ENCODE measurements around the gene TNIP3.
"Not testable (repeated sequence)": the region's sequence is repeated elsewhere in the genome, so short reads cannot be mapped to it uniquely, and the experiment has no call there.

The TNIP3 gene

DNA sequence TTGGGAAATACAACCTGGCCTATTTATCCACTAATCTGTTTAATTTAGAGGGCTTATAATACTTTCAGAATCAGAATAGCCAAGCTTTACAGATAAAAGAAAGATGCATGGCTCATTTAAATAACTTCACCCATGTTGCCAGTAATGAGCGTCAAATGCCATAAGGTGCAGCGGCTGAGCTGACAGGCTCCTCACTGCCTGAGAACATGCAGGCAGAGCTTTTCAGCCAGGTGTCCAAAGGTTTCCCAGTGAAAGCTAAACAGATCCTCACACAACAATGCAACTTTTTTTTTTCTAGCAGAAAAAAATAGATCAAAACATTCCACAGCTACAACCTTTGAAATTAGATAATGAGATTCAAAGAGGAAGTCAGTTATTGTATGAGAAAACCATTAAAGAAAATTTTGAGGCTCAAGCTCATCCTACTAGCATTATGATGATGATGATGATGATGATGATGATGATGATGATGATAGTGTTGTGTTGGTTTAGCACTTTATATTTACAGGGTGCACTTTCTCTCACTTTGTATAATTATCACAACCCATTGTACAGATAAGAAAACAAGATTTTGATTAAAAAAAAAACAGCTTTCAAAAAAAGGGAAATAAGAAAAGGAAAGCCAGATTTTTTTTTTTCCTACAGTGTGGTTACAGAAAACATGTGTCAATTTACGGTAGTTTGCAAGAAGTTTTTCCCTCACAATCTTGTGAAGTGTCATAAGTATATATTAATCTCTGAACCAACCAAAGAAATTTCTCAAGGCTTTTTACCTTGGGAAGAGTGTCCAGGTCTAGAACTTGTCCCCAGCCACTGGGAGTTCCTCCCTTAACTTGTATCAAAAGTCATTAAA is 12.2 kb upstream of the TNIP3 start:
- no peak for DNase-seq

GRCh38 chr4:121171477-121171876 is 7.4 kb upstream of the TNIP3 start:
- DNase-seq = not testable (repeated sequence)

DNA sequence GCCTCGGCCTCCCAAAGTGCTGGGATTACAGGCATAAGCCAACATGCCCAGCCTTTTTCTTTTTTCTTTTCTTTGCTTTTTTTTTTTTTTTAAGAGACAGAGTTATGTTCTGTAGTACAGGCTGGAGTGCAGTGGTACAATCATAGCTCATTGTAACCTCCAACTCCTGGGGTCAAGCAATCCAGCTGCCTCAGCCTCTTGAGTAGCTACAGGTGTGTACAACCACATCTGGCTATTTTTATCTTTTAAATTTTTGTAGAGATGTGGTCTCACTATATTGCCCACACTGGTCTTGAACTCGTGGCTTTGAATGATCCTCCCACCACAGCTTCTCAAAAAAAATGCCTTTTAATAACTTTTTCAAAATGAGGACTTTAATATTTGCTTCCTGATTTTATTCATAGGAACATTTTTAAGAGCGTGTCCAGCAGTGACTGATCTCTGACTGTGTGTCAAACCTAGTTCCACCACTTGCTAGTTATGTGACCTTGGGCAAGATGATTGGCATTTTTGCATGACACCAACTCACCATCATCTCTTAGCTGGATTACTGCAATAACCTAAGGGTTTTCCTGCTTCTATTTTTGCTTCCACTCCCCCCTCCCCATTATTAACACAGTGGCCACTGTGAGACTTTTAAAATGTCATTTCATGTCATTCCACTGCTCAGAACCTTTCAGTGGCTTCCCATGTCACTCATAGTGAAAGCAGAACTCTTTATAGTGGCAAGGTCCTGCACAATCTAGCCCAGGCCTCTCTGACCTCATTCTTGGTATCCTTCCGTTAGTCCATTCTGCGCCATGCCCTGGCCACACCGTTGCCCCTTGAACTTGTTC is 4.5 kb upstream of the TNIP3 start:
- no peak for DNase-seq

- DNase-seq = no peak
Observed at GRCh38 chr4:121166976-121167375, 2.9 kb upstream of the TNIP3 start.

- no peak for DNase-seq
Observed at GRCh38 chr4:121165206-121165605, 1.1 kb upstream of the TNIP3 start.

DNA sequence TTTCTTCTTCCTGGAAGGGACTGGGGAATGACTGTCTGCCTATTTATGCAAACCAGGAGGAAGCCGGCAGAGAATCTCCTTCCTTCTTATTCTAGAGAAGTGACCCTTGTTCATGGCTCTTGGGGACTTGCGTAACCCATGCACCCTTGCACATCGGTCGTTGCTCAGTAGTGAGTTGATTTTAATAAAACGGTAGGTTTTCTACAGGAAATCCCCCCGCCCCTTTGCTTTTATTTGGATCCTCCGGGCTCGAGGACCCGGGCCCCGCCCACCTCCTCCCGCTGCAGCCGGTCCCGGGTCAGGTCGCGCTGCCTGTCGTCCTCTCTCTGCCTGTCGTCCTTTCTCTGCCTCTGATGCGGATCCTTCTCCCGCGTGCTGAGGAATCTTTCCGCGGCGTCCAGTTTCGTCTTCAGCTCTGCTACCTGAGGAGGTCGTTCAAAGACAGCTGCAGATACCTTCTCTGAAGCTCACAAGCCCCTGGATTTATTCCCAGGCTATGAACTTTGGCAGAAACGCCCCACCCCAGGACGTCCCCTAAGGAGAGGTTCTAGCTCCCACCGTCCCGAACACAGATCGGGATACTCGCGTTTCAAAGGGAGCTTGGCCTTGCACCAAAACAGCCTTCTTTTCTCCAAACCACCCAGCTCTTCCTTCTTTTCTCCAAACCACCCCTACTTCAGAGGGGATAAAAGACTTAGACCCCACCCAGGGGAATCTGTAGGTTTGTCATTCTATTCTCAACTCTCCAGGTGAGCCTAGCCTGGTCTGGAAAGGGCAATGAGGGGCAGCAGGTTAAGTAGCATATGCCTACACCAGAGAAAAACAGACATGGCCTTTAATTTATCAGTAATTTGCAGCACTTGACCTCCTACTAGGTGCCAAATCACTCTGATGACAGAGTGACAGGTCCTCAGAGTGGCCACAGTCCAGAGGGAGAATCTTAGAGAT is 7.0 kb downstream of the TNIP3 start:
- no peak for DNase-seq

GRCh38 chr4:121155893-121156292 is 8.2 kb downstream of the TNIP3 start:
- no peak for DNase-seq

GRCh38 chr4:121154103-121154515 is 10.0 kb downstream of the TNIP3 start:
- DNase-seq = no peak

GRCh38 chr4:121151942-121152341 is 12.2 kb downstream of the TNIP3 start:
- no peak for DNase-seq

- no peak for DNase-seq
Observed at GRCh38 chr4:121150486-121150885, 13.6 kb downstream of the TNIP3 start.

- no peak for DNase-seq
Observed at GRCh38 chr4:121150003-121150402, 14.1 kb downstream of the TNIP3 start.

DNA sequence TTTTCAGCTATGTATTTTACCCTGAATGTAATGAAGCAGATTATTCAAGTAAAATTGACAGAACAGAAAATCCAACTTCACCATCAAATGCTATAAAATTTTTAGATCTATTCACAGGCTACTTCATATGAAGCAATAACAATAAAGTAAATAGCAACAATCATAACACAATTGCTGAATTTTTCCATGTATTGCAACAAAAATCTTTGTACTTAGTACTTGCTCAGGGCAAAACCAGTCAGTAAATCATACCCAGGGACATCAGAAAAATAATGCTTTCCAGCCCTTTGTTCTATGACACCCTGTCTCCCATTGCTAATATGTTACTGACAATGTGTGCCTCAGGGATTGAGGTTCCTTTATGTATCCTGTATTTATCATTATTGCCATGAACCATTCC is 15.5 kb downstream of the TNIP3 start:
- DNase-seq = no peak

GRCh38 chr4:121148000-121148399 is 16.1 kb downstream of the TNIP3 start:
- DNase-seq = no peak

- DNase-seq = no peak
Observed at GRCh38 chr4:121146530-121146929, 17.6 kb downstream of the TNIP3 start.

GRCh38 chr4:121145430-121145829 is 18.7 kb downstream of the TNIP3 start:
- no peak for DNase-seq

- DNase-seq = no peak
Observed at GRCh38 chr4:121144021-121144420, 20.1 kb downstream of the TNIP3 start.

GRCh38 chr4:121143131-121143530 is 21.0 kb downstream of the TNIP3 start:
- no peak for DNase-seq

- DNase-seq = no peak
Observed at GRCh38 chr4:121140716-121141460, 23.2 kb downstream of the TNIP3 start.

DNA sequence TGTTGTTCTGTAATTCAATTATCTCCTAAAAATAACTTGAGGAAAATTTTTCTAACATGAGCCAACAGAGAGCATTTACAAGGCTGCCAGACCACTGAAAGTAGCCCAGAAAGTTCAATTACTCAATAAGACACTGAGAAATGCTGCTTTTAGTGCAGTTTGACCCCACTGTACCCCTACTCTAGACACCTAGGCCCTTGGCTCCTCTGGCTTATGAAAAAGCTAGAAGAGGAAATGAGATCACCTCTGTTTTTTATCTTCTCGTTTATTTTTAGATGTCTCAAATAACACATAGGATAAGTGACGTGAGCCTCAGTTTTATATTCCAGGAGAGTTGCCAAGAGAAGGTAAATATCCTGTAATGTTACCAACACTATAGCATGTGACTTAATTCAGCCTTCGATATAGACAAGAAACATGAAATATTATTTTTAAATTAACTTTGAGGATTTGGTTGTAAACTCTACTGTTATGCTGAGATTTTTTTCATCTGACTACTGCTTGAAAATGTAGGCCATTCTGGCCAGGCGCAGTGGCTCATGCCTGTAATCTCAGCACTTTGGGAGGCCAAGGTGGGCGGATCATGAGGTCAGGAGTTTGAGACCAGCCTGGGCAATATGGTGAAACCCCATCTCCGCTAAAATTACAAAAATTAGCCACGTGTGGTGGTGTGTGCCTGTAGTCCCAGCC is 24.4 kb downstream of the TNIP3 start:
- no peak for DNase-seq

- DNase-seq = no peak
Observed at GRCh38 chr4:121138039-121138825, 25.9 kb downstream of the TNIP3 start.

DNA sequence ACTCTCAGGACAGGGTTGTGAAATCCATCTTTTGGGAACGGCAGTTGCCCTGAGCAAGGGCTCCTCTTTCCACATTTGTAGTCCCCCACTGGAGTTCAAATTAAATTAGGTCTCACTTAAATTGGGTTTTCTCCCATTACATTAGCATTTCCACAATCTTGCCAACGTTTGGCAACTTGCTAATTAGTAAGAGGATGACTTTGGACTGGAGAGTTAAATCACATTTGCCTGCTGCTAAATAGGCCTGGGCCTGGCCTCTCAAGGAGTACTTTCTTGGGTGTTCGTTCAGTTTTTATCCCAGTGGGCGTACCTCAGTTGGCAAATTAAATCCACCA is 33.8 kb downstream of the TNIP3 start:
- no peak for DNase-seq

Measured in SIG-M5 (cell line).